Breast epithelium (tissue), 4 donors: Measurements from ENCODE around the gene ATXN7L1. TPM values are rescaled to one million over a fixed set of nuclear protein-coding genes. Genes with fewer than 3 reads are reported as not detected.

Experiments used
- DNase-seq, 2 donors: peaks; one replicate each; pipeline ENCODE4 v3.0.0-alpha.2; 2019; ENCODE audit warnings: low spot score in 2 of 2
- H3K27ac ChIP-seq, 2 donors: fragments of 200-600 bp; sonication (generic) in 1 of 2; one replicate each; pipeline ENCODE4 v1.5.1; 2016 to 2019; ENCODE audit warnings: mild to moderate bottlenecking in 1 of 2
- H3K27me3 ChIP-seq, 2 donors: fragments of 200-600 bp; sonication (generic) in 1 of 2; one replicate each; pipeline versions ENCODE4 v1.5.1 to v1.6.0; 2017 to 2019; ENCODE audit warnings: control low read depth in 1 of 2, mild to moderate bottlenecking in 1 of 2
- H3K36me3 ChIP-seq: fragments of 200-600 bp; one replicate; pipeline ENCODE4 v1.5.1; 2019
- H3K4me1 ChIP-seq, 2 donors: fragments of 200-600 bp; sonication (generic); one replicate each; pipeline ENCODE4 v1.5.1; 2016 to 2019; ENCODE audit warnings: control low read depth in 1 of 2
- H3K4me3 ChIP-seq, 3 donors: fragments of 200-600 bp; sonication (generic); 1 replicate in 2 of 3; 2 replicates in 1 of 3; pipeline ENCODE4 v1.5.1; 2016 to 2019; ENCODE audit warnings: mild to moderate bottlenecking in 3 of 3, moderate library complexity in 2 of 3
- H3K9me3 ChIP-seq, 2 donors: fragments of 200-600 bp; sonication (generic) in 1 of 2; one replicate each; pipeline ENCODE4 v1.5.1; 2016 to 2019; ENCODE audit warnings: control low read depth in 1 of 2
- POLR2A ChIP-seq: fragments of 450-650 bp; IDR thresholded peaks from one replicate; pipeline ENCODE4 v1.6.1; 2016; ENCODE audit warnings: antibody characterized with exemption, mild to moderate bottlenecking, moderate library complexity
- POLR2AphosphoS5 ChIP-seq, 3 donors: sonication (generic); formaldehyde crosslinking; IDR thresholded peaks; one replicate each; pipeline ENCODE4 v1.6.1; 2017; ENCODE audit warnings: antibody characterized with exemption in 3 of 3
- intact Hi-C: fragments of 100-400 bp; cut with DNase I; formaldehyde crosslinking; loops from one replicate; pipeline ENCODE4 v1.15.1; 2023; ENCODE audit warnings: low total_unique reads
- total RNA-seq, 3 donors: library from RNA; depleted of rRNA; stranded (reverse); fragments of >200 nt; gene quantifications; one replicate each; pipeline ENCODE4 v1.1.0, GENCODE V29; 2016
- TF ChIP-seq, protein P1 (sequence below), 3 donors: fragments of 450-650 bp; IDR thresholded peaks; one replicate each; pipeline ENCODE4 v1.5.1; 2016 to 2017; ENCODE audit warnings: antibody characterized with exemption in 3 of 3, mild to moderate bottlenecking in 3 of 3, moderate library complexity in 3 of 3

ATXN7L1 gene
- total RNA-seq, 3 donors from 2014 or later: 10.7 to 18.4 (median 12.5) TPM

GRCh38 chr7:105860793-105861192 lies 15.6 kb downstream of the ATXN7L1 start:
- TF ChIP-seq POLR2AphosphoS5 (IDR thresholded peaks at IDR 0.05): no peak
- no peak for TF ChIP-seq POLR2A
- TF ChIP-seq, protein P1, sequence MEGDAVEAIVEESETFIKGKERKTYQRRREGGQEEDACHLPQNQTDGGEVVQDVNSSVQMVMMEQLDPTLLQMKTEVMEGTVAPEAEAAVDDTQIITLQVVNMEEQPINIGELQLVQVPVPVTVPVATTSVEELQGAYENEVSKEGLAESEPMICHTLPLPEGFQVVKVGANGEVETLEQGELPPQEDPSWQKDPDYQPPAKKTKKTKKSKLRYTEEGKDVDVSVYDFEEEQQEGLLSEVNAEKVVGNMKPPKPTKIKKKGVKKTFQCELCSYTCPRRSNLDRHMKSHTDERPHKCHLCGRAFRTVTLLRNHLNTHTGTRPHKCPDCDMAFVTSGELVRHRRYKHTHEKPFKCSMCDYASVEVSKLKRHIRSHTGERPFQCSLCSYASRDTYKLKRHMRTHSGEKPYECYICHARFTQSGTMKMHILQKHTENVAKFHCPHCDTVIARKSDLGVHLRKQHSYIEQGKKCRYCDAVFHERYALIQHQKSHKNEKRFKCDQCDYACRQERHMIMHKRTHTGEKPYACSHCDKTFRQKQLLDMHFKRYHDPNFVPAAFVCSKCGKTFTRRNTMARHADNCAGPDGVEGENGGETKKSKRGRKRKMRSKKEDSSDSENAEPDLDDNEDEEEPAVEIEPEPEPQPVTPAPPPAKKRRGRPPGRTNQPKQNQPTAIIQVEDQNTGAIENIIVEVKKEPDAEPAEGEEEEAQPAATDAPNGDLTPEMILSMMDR (IDR thresholded peaks at IDR 0.05): no peak

DNA sequence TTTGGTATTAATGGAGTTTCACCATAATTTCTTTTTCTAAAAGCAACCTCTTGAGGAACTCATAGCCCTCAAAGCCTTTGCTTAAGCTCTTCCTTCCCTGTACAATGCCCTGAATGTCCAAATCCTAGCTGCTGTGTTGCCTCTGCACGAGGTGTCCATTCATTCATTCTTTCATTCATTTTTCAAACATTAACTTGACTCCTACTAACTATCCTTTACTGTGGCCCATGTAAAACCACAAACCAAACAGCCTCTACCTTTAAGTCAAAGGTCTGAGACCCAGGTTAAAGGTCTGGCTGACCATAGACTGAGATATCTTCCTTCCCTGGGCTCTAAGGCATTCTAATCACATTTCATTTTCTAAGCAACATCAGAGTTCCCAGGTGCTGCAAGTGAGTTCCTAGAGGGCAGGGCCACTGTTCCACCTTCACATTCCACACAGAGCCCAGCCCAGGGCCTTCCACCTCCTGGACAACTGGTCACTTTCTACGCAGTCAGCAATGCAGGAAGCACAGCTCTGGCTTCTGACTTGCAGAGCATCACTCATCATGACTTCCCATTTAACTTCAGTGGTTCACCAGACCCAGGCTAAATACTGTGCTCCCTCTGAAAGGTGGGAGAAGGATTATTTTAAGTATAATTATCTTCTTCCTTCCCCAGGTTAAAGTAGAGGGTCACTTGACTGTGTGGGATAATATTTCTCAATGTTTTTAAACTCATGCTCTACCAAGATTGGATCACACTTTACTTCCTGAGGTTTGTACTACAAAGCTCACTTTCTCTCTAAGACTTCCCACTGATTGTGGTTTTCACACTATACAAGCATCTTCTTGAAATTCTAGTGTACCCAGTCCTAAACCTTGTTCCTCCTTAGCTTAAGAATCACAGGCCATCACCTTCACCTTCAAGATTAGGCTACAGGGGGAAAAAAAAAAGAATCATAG lies 19.1 kb downstream of the ATXN7L1 start:
- TF ChIP-seq POLR2AphosphoS5 (IDR thresholded peaks at IDR 0.05) (no peak), POLR2A (no peak)
- TF ChIP-seq, protein P1 (IDR thresholded peaks at IDR 0.05): no peak

More at GRCh38 chr7:105860793-105861192, 15.6 kb downstream of the ATXN7L1 start:
- H3K36me3 ChIP-seq: no peaks in the 10 kb centered on the region
- no peaks in the 10 kb centered on the region for H3K4me1 ChIP-seq
- H3K27ac ChIP-seq: no peak overlapping the region
- no peak overlapping the region for H3K4me3 ChIP-seq
- intact Hi-C loops: no loop called here
- H3K27me3 ChIP-seq: no peaks in the 10 kb centered on the region
- no peak for DNase-seq
- no peaks in the 10 kb centered on the region for H3K9me3 ChIP-seq

DNA sequence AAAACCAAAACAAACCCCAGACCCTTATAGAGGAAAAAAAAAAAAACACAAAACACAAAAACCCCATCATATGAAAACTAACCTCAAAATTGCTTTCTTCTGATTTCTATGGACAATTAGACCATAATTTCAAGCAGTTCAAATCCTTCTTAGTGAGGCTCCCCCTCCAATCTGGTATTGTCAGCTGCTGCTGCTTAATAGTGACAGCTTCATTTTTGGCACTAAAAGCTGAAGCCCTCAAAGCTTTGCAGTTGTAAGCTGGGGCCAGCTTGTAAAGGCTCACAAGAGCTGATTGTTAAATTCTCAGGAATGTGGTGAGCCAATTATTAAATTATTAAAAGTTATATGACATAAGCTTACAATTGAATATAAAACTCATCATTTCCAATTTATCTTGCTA lies 21.9 kb downstream of the ATXN7L1 start:
- H3K9me3 ChIP-seq: no peaks in the 10 kb centered on the region
- no peak overlapping the region for H3K27ac ChIP-seq
- no peaks in the 10 kb centered on the region for H3K36me3 ChIP-seq
- DNase-seq: no peak
- no peaks in the 10 kb centered on the region for H3K27me3 ChIP-seq
- H3K4me1 ChIP-seq: no peaks in the 10 kb centered on the region
- no peak overlapping the region for H3K4me3 ChIP-seq
- no peak for TF ChIP-seq POLR2A
- TF ChIP-seq POLR2AphosphoS5 (IDR thresholded peaks at IDR 0.05): no peak
- TF ChIP-seq, protein P1 (IDR thresholded peaks at IDR 0.05): no peak
- intact Hi-C loops: no loop called here

More for the DNA sequence above, 19.1 kb downstream of the ATXN7L1 start:
- no peaks in the 10 kb centered on the region for H3K9me3 ChIP-seq
- no peaks in the 10 kb centered on the region for H3K36me3 ChIP-seq
- DNase-seq: no peak
- H3K27ac ChIP-seq: no peak overlapping the region
- H3K4me1 ChIP-seq: no peaks in the 10 kb centered on the region
- H3K4me3 ChIP-seq: no peak overlapping the region
- intact Hi-C loops: no loop called here
- no peaks in the 10 kb centered on the region for H3K27me3 ChIP-seq

DNA sequence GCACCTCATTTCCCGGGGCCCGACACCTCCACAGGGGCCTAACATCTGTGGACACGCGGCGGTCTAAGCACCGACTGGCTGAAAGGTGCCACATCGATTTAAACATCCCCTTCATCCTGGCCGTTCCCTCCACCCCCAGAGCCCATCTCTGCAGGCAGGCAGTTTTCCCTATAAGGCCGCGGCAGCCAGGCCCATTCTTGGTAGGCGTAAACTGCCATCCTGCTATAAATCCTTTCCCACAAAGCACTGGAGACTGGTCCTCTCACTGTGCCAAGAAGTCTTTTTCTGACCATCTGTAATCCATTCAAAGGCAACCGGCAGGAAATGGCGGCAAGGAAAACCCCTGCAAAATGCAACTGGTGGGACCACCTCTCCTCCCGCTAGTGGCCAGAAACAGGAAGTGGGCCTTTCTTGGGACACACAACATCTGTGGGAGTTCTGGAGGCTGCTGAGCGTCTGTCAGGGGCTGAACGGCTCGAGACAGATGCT lies 22.4 kb downstream of the ATXN7L1 start:
- TF ChIP-seq, protein P1 (IDR thresholded peaks at IDR 0.05): no peak
- TF ChIP-seq POLR2AphosphoS5 (IDR thresholded peaks at IDR 0.05) (no peak), POLR2A (no peak)
- peak overlapping the region in 1 of 2 donors; percentile 40 for H3K27ac ChIP-seq
- DNase-seq: no peak

GRCh38 chr7:105851064-105851463 lies 25.3 kb downstream of the ATXN7L1 start:
- intact Hi-C loops: loop anchor here (1.0 kb wide), 1 partner anchor 26 kb away; no protein-coding TSS in a partner anchor
- no peak overlapping the region for H3K27ac ChIP-seq
- H3K36me3 ChIP-seq: no peaks in the 10 kb centered on the region
- H3K27me3 ChIP-seq: no peaks in the 10 kb centered on the region
- DNase-seq: no peak
- no peaks in the 10 kb centered on the region for H3K9me3 ChIP-seq
- TF ChIP-seq POLR2AphosphoS5 (IDR thresholded peaks at IDR 0.05) (no peak), POLR2A (no peak)
- TF ChIP-seq, protein P1 (IDR thresholded peaks at IDR 0.05): no peak
- H3K4me1 ChIP-seq: no peaks in the 10 kb centered on the region
- H3K4me3 ChIP-seq: no peak overlapping the region

More for the DNA sequence above, 22.4 kb downstream of the ATXN7L1 start:
- H3K4me3 ChIP-seq: peak overlapping the region in 1 of 3 donors; percentile 10
- H3K36me3 ChIP-seq: no peaks in the 10 kb centered on the region
- intact Hi-C loops: no loop called here
- no peaks in the 10 kb centered on the region for H3K9me3 ChIP-seq
- no peaks in the 10 kb centered on the region for H3K27me3 ChIP-seq
- H3K4me1 ChIP-seq: no peaks in the 10 kb centered on the region
